Measurements from ENCODE around the gene ZNF316.

DNA sequence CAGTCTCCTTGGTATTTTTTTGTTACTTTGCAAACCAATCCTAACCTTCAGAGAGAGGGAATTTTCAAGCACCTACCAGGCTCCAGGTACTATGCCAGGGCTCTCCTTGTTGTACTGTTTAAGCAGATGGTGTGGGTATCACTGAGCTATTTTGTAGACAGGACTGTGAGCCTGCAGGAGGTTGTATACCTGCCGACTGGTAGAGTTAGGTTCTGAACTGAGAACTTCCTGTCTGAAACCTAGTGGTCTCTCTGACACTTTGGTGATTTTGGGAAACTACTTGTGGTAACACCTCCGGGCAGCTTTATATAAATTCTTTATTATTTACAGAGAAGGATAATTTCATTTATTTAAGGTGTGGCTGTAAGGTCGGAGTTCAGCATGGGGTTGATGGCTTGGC is 17.2 kb upstream of the ZNF316 start:
- TF ChIP-seq, protein P1, sequence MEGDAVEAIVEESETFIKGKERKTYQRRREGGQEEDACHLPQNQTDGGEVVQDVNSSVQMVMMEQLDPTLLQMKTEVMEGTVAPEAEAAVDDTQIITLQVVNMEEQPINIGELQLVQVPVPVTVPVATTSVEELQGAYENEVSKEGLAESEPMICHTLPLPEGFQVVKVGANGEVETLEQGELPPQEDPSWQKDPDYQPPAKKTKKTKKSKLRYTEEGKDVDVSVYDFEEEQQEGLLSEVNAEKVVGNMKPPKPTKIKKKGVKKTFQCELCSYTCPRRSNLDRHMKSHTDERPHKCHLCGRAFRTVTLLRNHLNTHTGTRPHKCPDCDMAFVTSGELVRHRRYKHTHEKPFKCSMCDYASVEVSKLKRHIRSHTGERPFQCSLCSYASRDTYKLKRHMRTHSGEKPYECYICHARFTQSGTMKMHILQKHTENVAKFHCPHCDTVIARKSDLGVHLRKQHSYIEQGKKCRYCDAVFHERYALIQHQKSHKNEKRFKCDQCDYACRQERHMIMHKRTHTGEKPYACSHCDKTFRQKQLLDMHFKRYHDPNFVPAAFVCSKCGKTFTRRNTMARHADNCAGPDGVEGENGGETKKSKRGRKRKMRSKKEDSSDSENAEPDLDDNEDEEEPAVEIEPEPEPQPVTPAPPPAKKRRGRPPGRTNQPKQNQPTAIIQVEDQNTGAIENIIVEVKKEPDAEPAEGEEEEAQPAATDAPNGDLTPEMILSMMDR (IDR thresholded peaks at IDR 0.05): no peak
- no peak for TF ChIP-seq POLR2A (IDR thresholded peaks at IDR 0.05)
